NCI-H1105 (cell line): ENCODE data around the gene TBC1D2B.

ENCODE experiments used
- DNase-seq: peaks from one replicate; lab custom pipeline; 2025; lab: John Stamatoyannopoulos, UW

Gene TBC1D2B

DNA sequence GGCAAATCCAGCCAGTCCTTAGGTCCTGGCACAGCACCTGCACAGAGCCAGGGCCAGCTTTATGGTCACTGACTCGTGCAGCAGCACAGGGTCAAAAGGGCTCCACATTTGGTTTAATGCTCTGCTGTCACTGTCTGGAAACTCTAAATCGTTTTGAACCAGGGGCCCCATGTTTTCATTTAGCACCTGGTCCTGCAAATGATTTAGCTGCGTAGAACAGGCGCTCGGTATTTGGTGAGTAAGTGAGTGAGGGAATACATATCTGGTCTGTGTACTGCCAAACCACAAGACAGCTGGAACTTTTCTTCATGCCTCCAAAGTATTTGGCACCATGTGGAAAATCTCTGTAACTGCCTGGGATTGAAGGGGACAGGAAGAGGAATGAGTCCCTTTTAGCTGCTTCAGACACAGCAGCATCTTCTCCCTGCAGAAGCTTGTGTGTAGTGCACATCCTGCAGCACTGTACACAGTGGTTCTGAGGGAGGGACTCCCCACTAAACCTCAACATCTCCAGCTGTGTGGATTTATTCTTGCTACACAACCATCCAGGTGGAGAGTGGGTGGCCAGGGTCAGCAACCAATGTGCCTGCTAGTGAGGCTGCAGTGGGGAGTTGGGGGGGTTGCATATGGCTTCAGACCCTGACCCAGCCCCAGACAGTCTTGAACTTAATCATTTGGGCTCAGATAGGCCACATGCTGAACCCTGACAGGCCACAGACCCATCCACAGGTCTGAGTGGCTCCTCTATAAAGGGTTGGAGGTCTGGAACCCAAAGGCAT, 15.9 kb upstream of the TBC1D2B start:
- DNase-seq, result no peak

- DNase-seq, result no peak
These were observed 14.9 kb upstream of the TBC1D2B start, which contains the start of gene SH2D7 for GRCh38 chr15:78092261-78093041. TSS of gene SH2D7 (plus strand) at chr15:78092561. CDS start at chr15:78092585, 24 bp downstream.

DNA sequence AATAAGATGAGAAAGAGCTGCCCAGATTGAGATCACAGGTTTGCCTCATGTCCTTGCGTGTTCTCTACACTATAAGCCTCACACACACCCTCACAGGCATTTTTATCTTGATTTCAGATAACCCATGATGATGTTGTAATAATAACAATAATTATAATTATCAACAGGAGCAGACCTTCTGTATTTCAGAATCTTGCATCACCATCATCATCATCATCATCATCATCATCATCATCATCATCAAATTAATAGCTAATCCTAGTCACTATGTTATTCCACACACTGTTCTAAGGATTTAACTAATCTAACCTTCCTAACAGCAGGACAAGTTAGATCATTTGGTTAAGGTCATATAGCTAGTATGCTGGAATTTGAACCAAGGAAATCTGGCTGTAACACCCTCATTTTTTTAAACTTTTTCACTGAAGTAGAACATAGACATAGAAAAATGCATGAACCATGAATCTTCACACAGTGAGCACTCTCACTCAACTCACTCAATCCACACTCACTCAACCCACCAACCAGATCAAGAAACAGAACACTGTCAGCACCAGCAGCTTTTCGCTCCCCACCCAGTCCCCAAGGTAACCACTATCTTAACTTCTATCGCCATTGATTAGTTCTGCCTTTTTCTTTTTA, 13.0 kb upstream of the TBC1D2B start:
- no peak for DNase-seq

DNA sequence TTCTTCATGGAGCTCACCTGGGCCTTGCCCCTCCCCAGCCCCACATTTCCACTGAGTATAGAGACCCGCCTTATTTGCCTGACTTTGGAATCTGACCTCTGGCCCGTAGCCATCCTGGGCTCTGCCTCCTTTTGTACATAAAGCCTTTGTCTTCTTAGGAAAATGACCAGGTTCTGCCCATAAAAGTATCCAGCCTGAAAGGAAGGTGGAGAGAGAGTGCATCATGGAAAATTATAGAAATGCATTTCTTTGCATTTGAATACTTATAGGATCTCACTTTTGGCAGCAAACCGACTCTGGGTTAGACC, 11.2 kb upstream of the TBC1D2B start:
- no peak for DNase-seq

DNA sequence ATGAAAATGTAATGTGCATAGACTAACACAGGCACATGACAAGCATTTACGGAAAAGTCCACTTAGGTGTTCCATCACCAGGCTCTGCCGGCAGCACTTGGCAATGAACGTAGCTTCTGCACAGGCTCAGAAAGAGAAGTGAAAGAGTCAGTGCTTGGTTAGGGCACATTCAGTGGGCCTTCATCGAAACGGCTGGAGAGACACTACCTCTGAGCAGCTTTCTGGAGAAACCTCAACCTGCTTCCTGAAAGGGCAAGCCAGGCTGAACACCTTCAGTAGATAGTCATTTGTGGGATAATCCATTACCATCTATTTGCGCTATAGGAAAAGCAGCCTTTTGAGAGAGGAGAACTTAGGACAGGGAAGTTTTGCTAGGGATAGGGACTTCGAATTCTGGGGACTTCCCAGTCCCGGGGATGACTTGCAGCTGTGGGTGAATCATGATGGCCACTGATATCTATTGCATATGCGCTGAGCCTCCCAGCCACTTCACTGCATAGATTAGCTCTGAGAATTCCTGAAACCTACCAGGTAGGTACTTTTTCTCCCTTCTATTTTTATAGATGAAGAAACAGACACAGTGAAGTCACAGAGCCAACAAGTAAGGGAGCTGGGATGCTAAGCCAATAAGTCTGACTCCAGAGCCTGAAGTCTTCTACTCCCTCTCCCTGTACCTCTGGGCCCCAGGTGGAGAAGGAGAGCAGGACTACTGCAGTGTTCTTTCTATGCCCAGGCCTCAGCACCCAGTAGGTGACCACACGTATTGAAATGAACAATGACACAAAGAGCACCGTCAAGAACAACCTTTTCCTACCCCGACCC, 10.7 kb upstream of the TBC1D2B start:
- no peak for DNase-seq

- DNase-seq, result no peak
These were observed 8.4 kb upstream of the TBC1D2B start for GRCh38 chr15:78085928-78086327.

DNA sequence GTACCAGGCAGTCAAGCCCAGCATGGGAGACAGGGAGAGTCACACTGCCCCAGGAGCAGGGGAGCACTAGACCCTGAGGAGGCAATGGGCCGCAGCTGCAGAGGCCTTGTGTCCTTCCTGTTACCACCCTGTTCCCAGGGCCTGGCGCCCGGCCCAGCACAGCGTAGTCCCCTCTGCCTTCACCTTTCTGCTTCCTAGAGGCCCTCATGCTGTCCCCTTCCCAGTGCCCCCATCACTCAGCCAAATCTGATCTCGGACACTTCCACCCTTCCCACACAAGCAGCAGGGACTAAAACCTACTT, 6.9 kb upstream of the TBC1D2B start:
- no peak for DNase-seq

GRCh38 chr15:78083687-78084448, 6.4 kb upstream of the TBC1D2B start:
- no peak for DNase-seq

DNA sequence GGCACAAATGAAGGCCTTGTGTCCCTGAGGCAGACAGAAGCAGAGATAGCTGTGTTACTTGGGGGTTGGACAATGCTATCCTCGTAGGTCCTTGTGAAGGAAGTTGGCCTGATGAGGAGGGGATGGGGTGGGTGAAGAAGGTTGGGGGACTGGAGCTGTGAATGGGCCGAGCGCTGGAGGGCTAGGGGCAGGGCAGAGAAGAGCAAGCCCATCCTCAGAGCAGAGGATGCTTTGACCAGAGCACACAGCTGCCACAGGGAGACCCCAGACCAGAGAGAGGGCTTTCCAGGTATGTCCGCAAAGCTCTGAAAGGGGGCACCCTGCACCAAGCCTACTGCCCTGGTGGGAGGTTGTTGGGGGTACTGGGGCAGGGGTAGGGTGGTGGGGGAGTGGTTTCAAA, 5.7 kb upstream of the TBC1D2B start:
- no peak for DNase-seq

DNA sequence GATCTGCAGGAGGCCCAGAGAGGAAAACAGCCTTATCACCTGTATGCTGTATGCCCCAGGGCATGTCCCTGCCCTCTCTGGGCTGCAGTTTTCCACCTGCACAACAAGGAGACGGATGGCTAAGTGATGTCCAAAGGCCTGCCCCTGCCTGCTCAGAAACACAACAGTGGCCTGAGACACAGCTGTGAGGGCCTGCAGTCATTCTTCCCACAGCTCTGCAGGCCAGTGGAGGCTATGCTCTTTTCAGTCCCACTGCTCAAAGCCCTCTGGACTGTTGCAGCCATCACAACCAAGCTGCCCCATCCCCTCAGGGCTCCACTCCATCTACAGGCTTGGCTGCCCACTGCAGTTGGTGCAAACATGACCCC, 5.2 kb upstream of the TBC1D2B start:
- no peak for DNase-seq

DNA sequence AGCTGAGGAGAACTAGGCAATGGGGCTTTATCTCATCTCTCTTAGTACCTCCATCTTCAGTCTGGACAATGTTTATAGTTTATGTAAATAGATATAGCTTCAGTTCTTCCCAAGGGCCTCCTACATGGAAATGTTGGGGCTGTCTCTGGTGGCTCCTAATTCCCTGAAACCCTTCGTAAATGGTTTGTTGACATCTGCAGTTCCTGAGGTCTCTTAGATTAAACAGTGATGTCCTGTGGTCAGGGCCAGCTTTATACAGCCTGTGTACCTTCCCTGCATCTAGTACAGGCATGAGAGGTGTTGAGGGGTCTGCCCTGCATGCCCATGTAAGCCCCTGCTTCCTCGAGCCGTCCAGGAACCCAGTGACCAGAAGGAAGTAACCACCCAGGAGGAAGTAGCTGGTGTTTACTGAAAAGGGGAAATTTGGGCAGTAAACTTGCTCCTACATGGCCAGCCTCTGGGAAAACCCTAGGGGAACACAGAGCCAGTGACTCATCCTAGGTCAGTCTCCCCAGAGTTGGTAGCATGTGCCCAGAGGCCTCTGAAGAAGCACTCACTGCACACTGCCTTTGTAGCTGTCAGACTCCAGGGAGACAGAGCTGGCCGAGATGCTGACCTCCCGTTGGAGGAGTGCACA, 4.7 kb upstream of the TBC1D2B start:
- DNase-seq, result no peak

GRCh38 chr15:78080088-78080460, 2.6 kb upstream of the TBC1D2B start:
- no peak for DNase-seq

DNA sequence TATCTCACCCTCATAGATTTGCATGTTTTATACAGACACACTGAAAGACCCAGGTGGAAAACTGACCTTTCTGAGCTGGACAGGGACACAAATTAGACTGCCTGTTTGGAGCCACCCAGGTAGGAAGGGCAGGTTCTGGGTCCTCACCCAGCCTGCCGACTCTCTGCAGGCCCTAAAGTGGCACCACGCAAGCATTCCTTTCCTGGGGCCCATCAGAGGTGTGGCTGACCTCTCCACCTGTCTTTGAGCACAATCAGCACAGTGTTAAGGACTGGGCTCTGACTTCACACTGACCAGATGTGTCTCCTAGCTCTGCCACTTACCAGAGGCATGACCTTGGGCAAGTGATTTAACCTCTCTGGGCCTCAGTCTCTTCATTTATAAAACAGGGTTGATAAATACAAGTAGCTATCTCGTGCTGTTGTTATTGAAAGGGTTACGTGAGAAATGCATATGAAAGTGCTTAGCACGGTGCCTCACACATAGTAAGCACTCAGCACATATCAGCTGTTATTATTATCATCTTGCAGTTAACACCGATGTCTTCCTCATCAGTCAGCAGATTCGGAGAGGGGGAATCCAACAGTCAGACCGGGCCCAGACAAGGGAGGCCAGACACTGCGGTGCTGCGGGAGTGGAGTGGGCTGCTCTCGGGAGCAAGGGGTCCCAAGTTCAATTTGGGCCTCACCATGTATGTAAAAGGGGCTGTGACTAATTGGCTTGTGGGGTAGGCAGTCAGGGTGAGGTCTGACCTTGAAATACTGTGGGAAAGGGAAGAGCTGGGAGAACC, 2.0 kb upstream of the TBC1D2B start:
- DNase-seq, result no peak

GRCh38 chr15:78077871-78078210, 330 bp upstream of the TBC1D2B start:
- no peak for DNase-seq

- DNase-seq, result no peak
These were observed 1.1 kb downstream of the TBC1D2B start for GRCh38 chr15:78076231-78077052.

GRCh38 chr15:78075490-78076230, 1.9 kb downstream of the TBC1D2B start:
- no peak for DNase-seq

- no peak for DNase-seq
These were observed 4.3 kb downstream of the TBC1D2B start for GRCh38 chr15:78073046-78073787.
